Osteocyte (in vitro differentiated cells): ENCODE measurements around the gene ALG12. TPM values are rescaled to one million over a fixed set of nuclear protein-coding genes. Genes with fewer than 3 reads are reported as not detected.

Source experiments
- DNase-seq: peaks from one replicate; pipeline ENCODE4 v3.0.0; 2021; ENCODE audit warnings: mixed read lengths; ENCODE audit not compliant: unreplicated experiment; ENCODE audit errors: extremely low spot score
- H3K27ac Mint-ChIP-seq: one replicate; pipeline ENCODE4 v1.8.0; 2021; ENCODE audit warnings: mild to moderate bottlenecking, mixed read lengths; ENCODE audit not compliant: unreplicated experiment
- H3K27me3 Mint-ChIP-seq: one replicate; pipeline ENCODE4 v1.8.0; 2021; ENCODE audit warnings: mixed read lengths; ENCODE audit not compliant: unreplicated experiment
- H3K36me3 Mint-ChIP-seq: one replicate; pipeline ENCODE4 v1.8.0; 2021; ENCODE audit warnings: mixed read lengths; ENCODE audit not compliant: unreplicated experiment
- H3K4me1 Mint-ChIP-seq: one replicate; pipeline ENCODE4 v1.8.0; 2021; ENCODE audit warnings: mixed read lengths; ENCODE audit not compliant: unreplicated experiment
- H3K4me3 Mint-ChIP-seq: one replicate; pipeline ENCODE4 v1.8.0; 2021; ENCODE audit warnings: mild to moderate bottlenecking, moderate library complexity, mixed read lengths; ENCODE audit not compliant: unreplicated experiment
- H3K9me3 Mint-ChIP-seq: one replicate; pipeline ENCODE4 v1.8.0; 2021; ENCODE audit warnings: mixed read lengths; ENCODE audit not compliant: unreplicated experiment
- total RNA-seq: library from RNA; stranded (reverse); gene quantifications from 2 replicates; pipeline ENCODE4 v1.2.1, GENCODE V29; 2021
- TF ChIP-seq, protein P1 (sequence below): fragments of 200-600 bp; sonication (generic); IDR thresholded peaks from 2 replicates; pipeline ENCODE4 v1.5.0; 2021; ENCODE audit warnings: antibody characterized with exemption, mild to moderate bottlenecking, moderate library complexity

The ALG12 gene
- total RNA-seq, 1 donor from 2014 or later: 27.1 TPM

DNA sequence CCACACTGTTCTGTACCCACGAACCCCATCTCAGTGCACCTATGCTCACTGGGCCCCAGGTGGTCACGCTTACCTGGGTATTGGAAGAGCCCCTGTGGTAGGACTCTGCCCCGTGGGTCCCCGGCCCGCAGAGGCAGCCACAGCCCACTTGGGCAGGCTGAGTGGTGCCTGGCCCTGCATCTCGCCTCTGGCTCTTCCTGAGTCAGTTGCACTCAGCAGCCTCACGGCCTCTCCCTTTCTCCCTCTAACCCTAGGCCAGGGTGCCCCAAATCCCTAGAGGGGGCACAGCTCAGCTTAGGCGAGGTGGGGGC, 9.9 kb upstream of the ALG12 start:
- Mint-ChIP-seq H3K9me3 (no peaks in the 10 kb centered on the region), H3K4me1 (peaks cover 8% of the 10 kb centered on the region), H3K27me3 (no peaks in the 10 kb centered on the region), H3K27ac (no peak overlapping the region), H3K4me3 (no peak overlapping the region), H3K36me3 (peaks cover 6% of the 10 kb centered on the region)
- DNase-seq: no peak
- TF ChIP-seq, protein P1, sequence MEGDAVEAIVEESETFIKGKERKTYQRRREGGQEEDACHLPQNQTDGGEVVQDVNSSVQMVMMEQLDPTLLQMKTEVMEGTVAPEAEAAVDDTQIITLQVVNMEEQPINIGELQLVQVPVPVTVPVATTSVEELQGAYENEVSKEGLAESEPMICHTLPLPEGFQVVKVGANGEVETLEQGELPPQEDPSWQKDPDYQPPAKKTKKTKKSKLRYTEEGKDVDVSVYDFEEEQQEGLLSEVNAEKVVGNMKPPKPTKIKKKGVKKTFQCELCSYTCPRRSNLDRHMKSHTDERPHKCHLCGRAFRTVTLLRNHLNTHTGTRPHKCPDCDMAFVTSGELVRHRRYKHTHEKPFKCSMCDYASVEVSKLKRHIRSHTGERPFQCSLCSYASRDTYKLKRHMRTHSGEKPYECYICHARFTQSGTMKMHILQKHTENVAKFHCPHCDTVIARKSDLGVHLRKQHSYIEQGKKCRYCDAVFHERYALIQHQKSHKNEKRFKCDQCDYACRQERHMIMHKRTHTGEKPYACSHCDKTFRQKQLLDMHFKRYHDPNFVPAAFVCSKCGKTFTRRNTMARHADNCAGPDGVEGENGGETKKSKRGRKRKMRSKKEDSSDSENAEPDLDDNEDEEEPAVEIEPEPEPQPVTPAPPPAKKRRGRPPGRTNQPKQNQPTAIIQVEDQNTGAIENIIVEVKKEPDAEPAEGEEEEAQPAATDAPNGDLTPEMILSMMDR: no peak

DNA sequence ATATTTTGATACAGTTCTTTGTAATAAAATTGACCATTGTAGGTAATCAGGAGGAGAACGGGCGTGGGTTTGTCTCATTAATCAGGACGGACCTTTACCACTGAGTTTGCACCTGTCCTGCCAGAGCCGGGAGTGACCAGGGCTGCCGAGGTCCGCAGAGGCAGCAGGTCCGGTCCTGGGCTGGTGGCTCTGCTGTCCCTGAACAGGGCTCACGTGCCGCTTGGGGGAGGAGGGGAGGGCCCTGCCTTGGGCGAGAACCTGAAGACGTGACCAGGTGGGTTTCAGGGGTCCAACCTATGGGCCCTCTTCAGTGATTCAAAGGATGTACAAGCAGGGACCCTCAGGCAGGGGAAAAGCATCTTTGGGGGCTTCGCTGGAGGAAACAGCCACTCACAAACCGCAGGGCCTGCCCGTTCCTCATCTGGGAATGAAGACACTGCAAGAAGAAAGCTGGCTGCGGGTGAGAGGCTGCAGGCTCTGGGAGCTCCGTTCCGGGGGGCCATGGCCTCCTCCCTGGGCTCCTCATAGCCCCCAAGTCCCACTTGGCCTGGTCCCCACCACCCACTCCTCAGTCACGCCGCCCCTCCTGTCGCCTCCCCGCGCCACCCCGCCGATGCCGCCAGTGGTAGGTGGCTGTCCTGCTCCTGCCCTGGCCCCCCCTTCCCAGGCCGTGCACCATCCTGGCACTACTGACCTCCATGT, 9.4 kb upstream of the ALG12 start:
- no peak for DNase-seq
- no peaks in the 10 kb centered on the region for H3K9me3 Mint-ChIP-seq
- no peak overlapping the region for H3K4me3 Mint-ChIP-seq
- TF ChIP-seq, protein P1: no peak
- no peak overlapping the region for H3K27ac Mint-ChIP-seq
- peaks cover 6% of the 10 kb centered on the region for H3K36me3 Mint-ChIP-seq
- no peaks in the 10 kb centered on the region for H3K27me3 Mint-ChIP-seq
- H3K4me1 Mint-ChIP-seq: peaks cover 6% of the 10 kb centered on the region

DNA sequence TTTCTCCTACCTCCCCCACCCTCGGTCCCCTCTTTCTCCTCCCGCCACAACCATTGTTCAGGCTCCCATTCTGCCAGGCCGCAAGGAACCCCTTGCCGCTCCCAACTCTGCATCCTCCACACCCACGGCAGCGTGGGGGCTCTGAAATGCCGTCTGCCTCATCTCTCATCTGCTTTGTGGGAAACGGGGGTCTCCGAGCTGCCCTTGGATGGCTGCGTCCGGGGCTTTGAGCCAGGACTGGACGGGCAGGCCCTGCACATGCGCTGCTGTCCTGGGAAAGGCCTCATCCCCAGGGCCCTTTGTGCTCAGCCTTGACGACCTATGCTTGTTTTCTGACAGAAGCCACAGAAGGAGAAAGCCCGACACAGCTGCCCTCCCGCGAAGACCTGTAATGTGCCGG, 8.7 kb upstream of the ALG12 start:
- Mint-ChIP-seq H3K27me3 (no peaks in the 10 kb centered on the region), H3K27ac (no peak overlapping the region), H3K4me3 (no peak overlapping the region), H3K4me1 (peaks cover 6% of the 10 kb centered on the region), H3K9me3 (no peaks in the 10 kb centered on the region), H3K36me3 (peaks cover 6% of the 10 kb centered on the region)
- TF ChIP-seq, protein P1: no peak
- no peak for DNase-seq

DNA sequence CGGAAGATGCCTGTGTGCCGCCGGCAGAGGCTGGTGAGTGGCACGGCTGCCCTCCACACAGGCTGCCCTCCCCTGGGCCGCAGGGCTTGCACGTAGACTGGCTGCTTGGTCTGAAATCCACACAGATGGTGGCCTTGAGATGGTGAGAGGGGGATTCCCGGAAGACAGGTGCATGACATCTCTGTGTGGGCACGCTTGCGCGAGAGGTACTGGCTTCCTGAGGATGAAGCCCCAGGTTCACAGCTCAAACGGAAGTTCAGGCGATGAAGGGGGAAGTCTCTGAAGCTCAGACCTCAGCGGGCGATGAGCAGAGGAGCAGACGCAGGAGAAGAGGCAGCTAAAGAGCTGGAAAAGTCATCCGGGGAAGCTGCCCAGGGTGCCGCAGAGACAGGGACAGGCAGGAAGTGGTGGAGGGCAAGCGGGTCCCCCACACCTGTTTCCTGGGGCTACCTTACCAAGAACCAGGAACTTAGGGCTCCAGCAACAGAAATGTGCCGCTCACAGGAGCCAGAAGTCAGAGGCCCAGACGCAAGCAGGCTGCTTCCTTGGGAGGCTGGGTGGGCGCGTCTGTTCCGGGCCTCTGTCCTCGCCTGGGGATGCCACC, 7.4 kb upstream of the ALG12 start:
- no peaks in the 10 kb centered on the region for H3K9me3 Mint-ChIP-seq
- no peak overlapping the region for H3K27ac Mint-ChIP-seq
- H3K4me1 Mint-ChIP-seq: no peaks in the 10 kb centered on the region

More for the DNA sequence above, 7.4 kb upstream of the ALG12 start:
- TF ChIP-seq, protein P1: no peak
- no peak overlapping the region for H3K4me3 Mint-ChIP-seq
- DNase-seq: no peak
- peaks cover 6% of the 10 kb centered on the region for H3K36me3 Mint-ChIP-seq
- no peaks in the 10 kb centered on the region for H3K27me3 Mint-ChIP-seq
